ENCODE results near the gene EIF6. TPM values are rescaled to one million over a fixed set of nuclear protein-coding genes. Genes with fewer than 3 reads are reported as not detected.

Gene EIF6
- polyA plus RNA-seq, 3 donors = 94.3 to 222 (median 190) TPM

- no peak overlapping the region for H3K4me2 ChIP-seq (replicated peaks; ENCODE audit: extremely low read depth, low read length, poor library complexity, severe bottlenecking)
- no peaks in the 10 kb centered on the region for H4K20me1 ChIP-seq (ENCODE audit: insufficient read depth, low read length)
- TF ChIP-seq CTCF (IDR thresholded peaks at IDR 0.05) = no peak
- no peak overlapping the region for H3K27ac ChIP-seq (ENCODE audit: low read depth in 1 of 2, low read length in 2 of 2)
- H3K79me2 ChIP-seq (ENCODE audit: insufficient read depth, low read length) = no peaks in the 10 kb centered on the region
- WGBS (ENCODE audit: insufficient coverage) = 100% methylated on average over 1 of the region's 4 CpGs
- no peak overlapping the region for H2AFZ ChIP-seq (ENCODE audit: insufficient read depth, low read depth, low read length, poor library complexity, severe bottlenecking)
- peaks cover 12% of the 10 kb centered on the region for H3K4me1 Mint-ChIP-seq
- H3K9ac ChIP-seq (ENCODE audit: insufficient read depth, low read length, poor library complexity, severe bottlenecking) = no peak overlapping the region
- intact Hi-C loops (cut with micrococcal nuclease) = loop anchor here (5.0 to 10.0 kb wide), 2 partner anchors 144 to 147 kb away; no protein-coding TSS in a partner anchor
- H3K36me3 Mint-ChIP-seq = peaks cover 19 to 20% of the 10 kb centered on the region in 2 donors
- H3K27me3 ChIP-seq (ENCODE audit: control insufficient read depth in 2 of 2, insufficient read depth in 2 of 2, low read length in 2 of 2) = no peaks in the 10 kb centered on the region
- no peaks in the 10 kb centered on the region for H3K4me1 ChIP-seq (ENCODE audit: control insufficient read depth in 1 of 2, insufficient read depth in 2 of 2, low read length in 2 of 2)
- H3K36me3 ChIP-seq (replicated peaks in 1 of 2; ENCODE audit: control insufficient read depth in 1 of 2, insufficient read depth in 2 of 2, low read length in 2 of 2) = peaks cover 0 to 29% of the 10 kb centered on the region in 2 donors
- H3K9me3 Mint-ChIP-seq = peaks cover 0 to 3% (median 0%) of the 10 kb centered on the region in 7 donors
- no peaks in the 10 kb centered on the region for H3K9me3 ChIP-seq (replicated peaks in 1 of 2; ENCODE audit: control insufficient read depth in 1 of 2, insufficient read depth in 1 of 2, low read length in 2 of 2)
- H3K27ac Mint-ChIP-seq = peak overlapping the region in 1 of 7 donors; percentile 31
- no peak overlapping the region for H3K4me3 ChIP-seq (replicated peaks in 1 of 3; ENCODE audit: low read depth in 2 of 3, low read length in 3 of 3)
- DNase-seq = no peak
- peaks cover 2 to 3% (median 2%) of the 10 kb centered on the region in 3 donors for H3K27me3 Mint-ChIP-seq (ENCODE audit: low read depth in 3 of 3)
- no peak overlapping the region for H3K4me3 Mint-ChIP-seq
Measured at GRCh38 chr20:35300469-35301262, 16.1 kb upstream of the EIF6 start.

GRCh38 chr20:35299780-35300179 lies 15.2 kb upstream of the EIF6 start:
- DNase-seq = no peak
- H3K27ac Mint-ChIP-seq = peak overlapping the region in 2 of 7 donors; percentile 6 to 46
- 51% methylated on average over 3 of the region's 4 CpGs for WGBS (ENCODE audit: insufficient coverage)
- H3K4me1 Mint-ChIP-seq = peaks cover 12% of the 10 kb centered on the region
- H3K36me3 Mint-ChIP-seq = peaks cover 15 to 16% of the 10 kb centered on the region in 2 donors
- no peaks in the 10 kb centered on the region for H4K20me1 ChIP-seq (ENCODE audit: insufficient read depth, low read length)
- no peak overlapping the region for H3K27ac ChIP-seq (ENCODE audit: low read depth in 1 of 2, low read length in 2 of 2)
- intact Hi-C loops (cut with micrococcal nuclease) = loop anchor here (5.0 to 10.0 kb wide), 2 partner anchors 145 to 148 kb away; no protein-coding TSS in a partner anchor
- H2AFZ ChIP-seq (ENCODE audit: insufficient read depth, low read depth, low read length, poor library complexity, severe bottlenecking) = no peak overlapping the region
- no peak overlapping the region for H3K9ac ChIP-seq (ENCODE audit: insufficient read depth, low read length, poor library complexity, severe bottlenecking)
- H3K79me2 ChIP-seq (ENCODE audit: insufficient read depth, low read length) = no peaks in the 10 kb centered on the region
- no peak for TF ChIP-seq CTCF (IDR thresholded peaks at IDR 0.05)
- no peaks in the 10 kb centered on the region for H3K4me1 ChIP-seq (ENCODE audit: control insufficient read depth in 1 of 2, insufficient read depth in 2 of 2, low read length in 2 of 2)
- no peaks in the 10 kb centered on the region for H3K9me3 ChIP-seq (replicated peaks in 1 of 2; ENCODE audit: control insufficient read depth in 1 of 2, insufficient read depth in 1 of 2, low read length in 2 of 2)
- peaks cover 0 to 20% of the 10 kb centered on the region in 2 donors for H3K36me3 ChIP-seq (replicated peaks in 1 of 2; ENCODE audit: control insufficient read depth in 1 of 2, insufficient read depth in 2 of 2, low read length in 2 of 2)
- peaks cover 0 to 3% (median 0%) of the 10 kb centered on the region in 7 donors for H3K9me3 Mint-ChIP-seq
- H3K4me3 ChIP-seq (replicated peaks in 1 of 3; ENCODE audit: low read depth in 2 of 3, low read length in 3 of 3) = no peak overlapping the region
- no peak overlapping the region for H3K4me3 Mint-ChIP-seq
- no peaks in the 10 kb centered on the region for H3K27me3 ChIP-seq (ENCODE audit: control insufficient read depth in 2 of 2, insufficient read depth in 2 of 2, low read length in 2 of 2)
- no peak overlapping the region for H3K4me2 ChIP-seq (replicated peaks; ENCODE audit: extremely low read depth, low read length, poor library complexity, severe bottlenecking)
- H3K27me3 Mint-ChIP-seq (ENCODE audit: low read depth in 3 of 3) = peaks cover 2 to 3% (median 2%) of the 10 kb centered on the region in 3 donors
